Stomach (tissue), 9 donors: Measurements from ENCODE around the gene PLPP1. TPM values are rescaled to one million over a fixed set of nuclear protein-coding genes. Genes with fewer than 3 reads are reported as not detected.

Experiments
- DNase-seq, 2 donors: peaks; one replicate each; pipeline versions ENCODE4 v3.0.0 to v3.0.0-alpha.2; 2013 to 2019
- H3K27ac ChIP-seq, 5 donors: fragments of 200-600 bp in 4 of 5; sonication (generic) in 4 of 5; one replicate each; pipeline ENCODE4 v1.5.1; 2013 to 2019; ENCODE audit warnings: mild to moderate bottlenecking in 1 of 5, moderate library complexity in 1 of 5
- H3K27me3 ChIP-seq, 3 donors: fragments of 200-600 bp; sonication (generic); one replicate each; pipeline ENCODE4 v1.5.1; 2017 to 2019; ENCODE audit warnings: mixed run types in 1 of 3
- H3K36me3 ChIP-seq, 4 donors: fragments of 200-600 bp; sonication (generic); 1 replicate in 3 of 4; 2 replicates in 1 of 4; pipeline ENCODE4 v1.5.1; 2016 to 2019
- H3K4me1 ChIP-seq, 4 donors: fragments of 200-600 bp; sonication (generic); one replicate each; pipeline ENCODE4 v1.5.1; 2016 to 2019
- H3K4me3 ChIP-seq, 4 donors: fragments of 200-600 bp; sonication (generic) in 3 of 4; one replicate each; pipeline ENCODE4 v1.5.1; 2016 to 2019; ENCODE audit warnings: mild to moderate bottlenecking in 1 of 4
- H3K9me3 ChIP-seq, 4 donors: fragments of 200-600 bp; sonication (generic); one replicate each; pipeline ENCODE4 v1.5.1; 2016 to 2019
- EP300 ChIP-seq: sonication (generic); formaldehyde crosslinking; IDR thresholded peaks from one replicate; pipeline ENCODE4 v1.6.1; 2017; ENCODE audit warnings: antibody characterized with exemption
- POLR2A ChIP-seq, 4 donors: fragments of 450-650 bp; IDR thresholded peaks; one replicate each; pipeline ENCODE4 v1.6.1; 2016; ENCODE audit warnings: antibody characterized with exemption in 4 of 4, control low read depth in 2 of 4, mild to moderate bottlenecking in 1 of 4, moderate library complexity in 1 of 4
- POLR2AphosphoS5 ChIP-seq, 3 donors: sonication (generic); formaldehyde crosslinking; IDR thresholded peaks; one replicate each; pipeline ENCODE4 v1.6.1; 2016; ENCODE audit warnings: antibody characterized with exemption in 3 of 3
- WGBS, 5 donors: extraction: QIAGEN DNeasy Blood & Tissue Kit in 3 of 5; methylation state at CpG; one replicate each; pipeline versions ENCODE4 v1.1.5 to v1.1.7; 2013 to 2018; 5-methylcytosine and 5-hydroxymethylcytosine counted together
- intact Hi-C: fragments of 100-400 bp; cut with DNase I; formaldehyde crosslinking; loops from one replicate; pipeline ENCODE4 v1.15.1; 2023; ENCODE audit warnings: low total_unique reads
- polyA plus RNA-seq, 3 donors: library from polyadenylated mRNA; stranded (reverse); fragments of 200-250 nt; gene quantifications; one replicate each; pipeline ENCODE4 v1.2.3, GENCODE V29; 2013
- total RNA-seq, 5 donors: library from RNA; depleted of rRNA; stranded (reverse); fragments of >200 nt; gene quantifications; one replicate each; pipeline versions ENCODE4 v1.1.0 to v1.2.3, GENCODE V29; 2014 to 2016
- TF ChIP-seq, protein P1 (sequence below), 7 experiments: fragments of 450-650 bp in 4 of 7; fragments of 200-600 bp in 3 of 7; sonication (generic) in 3 of 7; IDR thresholded peaks; one replicate each; pipeline ENCODE4 v1.5.1; 2016 to 2019; ENCODE audit warnings: antibody characterized with exemption in 7 of 7, control low read depth in 2 of 7, mild to moderate bottlenecking in 1 of 7
- donor health status: healthy with polysubstance abuse.
- donor health status: Bipolar disorder and iron deficiency.
- donor health status: healthy.

PLPP1 gene
- total and polyA plus RNA-seq, 8 donors: 29.5 to 592 (median 79.8) TPM

DNA sequence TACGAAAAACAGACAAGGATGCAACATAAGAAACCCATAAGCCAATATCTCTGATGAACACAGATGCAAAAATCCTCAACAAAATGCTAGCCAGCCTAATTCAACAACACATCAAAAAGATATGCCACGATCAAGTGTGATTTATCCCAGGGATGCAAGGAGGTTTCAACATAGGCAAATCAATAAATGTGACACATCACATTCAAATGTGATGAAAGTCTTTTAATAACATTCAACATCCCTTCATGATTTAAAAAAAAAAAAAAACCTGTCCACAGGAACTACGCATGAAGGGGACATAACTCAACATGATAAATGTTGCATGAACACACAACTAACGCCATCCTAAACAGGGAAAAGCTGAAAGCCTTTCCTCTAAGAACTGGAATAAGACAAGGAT lies 102.2 kb downstream of the PLPP1 start:
- peaks cover 0 to 4% (median 0%) of the 10 kb centered on the region in 4 donors for H3K9me3 ChIP-seq
- peaks cover 0 to 42% (median 32%) of the 10 kb centered on the region in 4 donors for H3K36me3 ChIP-seq
- no peak overlapping the region for H3K27ac ChIP-seq
- WGBS, 5 donors: 96 to 99% (median 97%) methylated on average over 4 of the region's 4 CpGs
- no peak overlapping the region for H3K4me3 ChIP-seq
- no peaks in the 10 kb centered on the region for H3K27me3 ChIP-seq
- no peak for DNase-seq
- intact Hi-C loops: no loop called here
- no peak for TF ChIP-seq EP300
- TF ChIP-seq, protein P1, sequence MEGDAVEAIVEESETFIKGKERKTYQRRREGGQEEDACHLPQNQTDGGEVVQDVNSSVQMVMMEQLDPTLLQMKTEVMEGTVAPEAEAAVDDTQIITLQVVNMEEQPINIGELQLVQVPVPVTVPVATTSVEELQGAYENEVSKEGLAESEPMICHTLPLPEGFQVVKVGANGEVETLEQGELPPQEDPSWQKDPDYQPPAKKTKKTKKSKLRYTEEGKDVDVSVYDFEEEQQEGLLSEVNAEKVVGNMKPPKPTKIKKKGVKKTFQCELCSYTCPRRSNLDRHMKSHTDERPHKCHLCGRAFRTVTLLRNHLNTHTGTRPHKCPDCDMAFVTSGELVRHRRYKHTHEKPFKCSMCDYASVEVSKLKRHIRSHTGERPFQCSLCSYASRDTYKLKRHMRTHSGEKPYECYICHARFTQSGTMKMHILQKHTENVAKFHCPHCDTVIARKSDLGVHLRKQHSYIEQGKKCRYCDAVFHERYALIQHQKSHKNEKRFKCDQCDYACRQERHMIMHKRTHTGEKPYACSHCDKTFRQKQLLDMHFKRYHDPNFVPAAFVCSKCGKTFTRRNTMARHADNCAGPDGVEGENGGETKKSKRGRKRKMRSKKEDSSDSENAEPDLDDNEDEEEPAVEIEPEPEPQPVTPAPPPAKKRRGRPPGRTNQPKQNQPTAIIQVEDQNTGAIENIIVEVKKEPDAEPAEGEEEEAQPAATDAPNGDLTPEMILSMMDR (IDR thresholded peaks at IDR 0.05): no peak
- TF ChIP-seq POLR2A (IDR thresholded peaks at IDR 0.05): no peak
- no peak for TF ChIP-seq POLR2AphosphoS5 (IDR thresholded peaks at IDR 0.05)
- H3K4me1 ChIP-seq: peaks cover 13 to 34% (median 24%) of the 10 kb centered on the region in 4 donors

DNA sequence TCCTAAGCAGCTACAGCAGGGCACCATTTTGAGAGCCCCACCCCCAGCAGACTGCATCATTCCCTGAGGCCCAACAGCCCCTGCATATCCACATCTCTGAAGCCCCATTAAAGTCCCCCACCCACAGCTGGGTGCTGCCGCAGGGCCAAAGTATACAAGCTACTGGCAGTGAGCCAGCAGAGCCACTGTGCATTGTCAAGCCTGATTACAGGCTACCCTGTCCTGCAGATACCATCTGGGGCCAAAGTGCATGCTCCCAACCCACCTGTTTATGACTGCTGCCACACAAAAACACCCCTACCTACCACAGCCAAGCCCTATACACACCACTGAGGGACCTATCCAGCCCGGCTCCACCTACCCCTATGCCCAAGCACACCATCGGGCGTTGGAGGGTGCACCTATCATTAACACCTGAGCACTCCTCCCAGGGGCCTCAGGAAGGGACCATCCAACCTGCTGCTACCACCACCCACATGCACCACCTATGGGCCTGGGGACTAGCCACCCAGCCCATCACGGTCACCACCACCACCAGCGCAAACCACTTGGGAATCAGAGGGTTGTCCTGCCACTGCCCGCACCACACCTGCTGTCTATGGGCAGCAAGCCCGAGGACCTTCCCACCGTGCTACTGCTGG lies 105.0 kb downstream of the PLPP1 start:
- H3K27me3 ChIP-seq: no peaks in the 10 kb centered on the region
- H3K9me3 ChIP-seq: no peaks in the 10 kb centered on the region
- TF ChIP-seq, protein P1 (IDR thresholded peaks at IDR 0.05): no peak
- no peak for TF ChIP-seq POLR2A (IDR thresholded peaks at IDR 0.05)
- TF ChIP-seq EP300: no peak
- TF ChIP-seq POLR2AphosphoS5 (IDR thresholded peaks at IDR 0.05): no peak
- 80 to 91% (median 89%) methylated on average over 7 to 9 of the region's 9 CpGs for WGBS, 5 donors
- H3K4me1 ChIP-seq: peaks cover 18 to 37% (median 27%) of the 10 kb centered on the region in 4 donors
- peak overlapping the region in 1 of 5 donors; percentile 25 for H3K27ac ChIP-seq
- H3K36me3 ChIP-seq: peaks cover 4 to 48% (median 46%) of the 10 kb centered on the region in 4 donors
- intact Hi-C loops: no loop called here
- peak in 1 of 2 donors; percentile 49 for DNase-seq
- no peak overlapping the region for H3K4me3 ChIP-seq

DNA sequence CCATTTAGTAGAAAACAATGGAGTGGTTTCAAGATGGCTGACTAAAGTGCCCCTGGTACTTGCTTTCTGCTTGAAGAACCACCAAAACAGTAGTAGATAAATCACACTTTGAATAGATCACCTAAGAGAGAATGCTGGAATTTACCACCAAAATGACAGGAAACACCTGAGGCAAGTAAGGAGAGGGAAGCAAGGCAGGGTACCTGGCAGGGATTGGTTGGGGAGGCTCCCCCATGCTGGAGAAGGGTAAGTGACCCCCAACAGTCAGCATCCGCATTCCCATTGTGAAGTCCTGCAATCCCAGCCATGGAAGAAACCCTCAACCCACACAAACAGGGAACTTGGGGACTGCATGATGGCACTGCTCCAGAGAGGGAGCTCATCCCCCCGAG lies 105.5 kb downstream of the PLPP1 start:
- H3K36me3 ChIP-seq: peaks cover 9 to 53% (median 51%) of the 10 kb centered on the region in 4 donors
- peak overlapping the region in 1 of 5 donors; percentile 25 for H3K27ac ChIP-seq
- no peak for TF ChIP-seq POLR2AphosphoS5 (IDR thresholded peaks at IDR 0.05)
- no peak for TF ChIP-seq EP300
- TF ChIP-seq, protein P1 (IDR thresholded peaks at IDR 0.05): no peak
- H3K9me3 ChIP-seq: no peaks in the 10 kb centered on the region
- intact Hi-C loops: no loop called here
- peaks cover 18 to 37% (median 27%) of the 10 kb centered on the region in 4 donors for H3K4me1 ChIP-seq
- no peak for DNase-seq
- no peaks in the 10 kb centered on the region for H3K27me3 ChIP-seq
- WGBS, 5 donors: 50 to 100% (median 51%) methylated on average over 1 to 2 of the region's 2 CpGs
- no peak overlapping the region for H3K4me3 ChIP-seq

DNA sequence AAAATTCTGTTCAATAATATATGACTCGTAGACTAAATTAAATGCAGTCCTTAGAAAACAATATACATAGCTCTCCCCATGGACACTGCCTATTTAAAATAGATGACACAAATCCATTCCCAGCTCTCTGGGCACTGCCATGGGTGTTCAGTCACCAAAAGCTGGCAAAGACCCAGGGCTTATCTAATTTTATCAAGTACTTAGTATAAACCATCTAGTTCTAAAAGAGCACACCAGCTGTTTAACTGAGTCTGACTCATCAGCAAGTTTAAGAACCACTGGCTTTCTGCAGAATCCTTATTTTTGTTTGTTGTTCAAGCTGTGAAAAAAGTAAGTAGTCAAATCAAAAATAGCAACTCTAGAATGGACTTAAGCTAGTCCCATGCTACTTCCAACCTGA lies 107.6 kb downstream of the PLPP1 start:
- Histone ChIP-seq H3K27me3 (no peaks in the 10 kb centered on the region), H3K27ac (no peak overlapping the region), H3K36me3 (peaks cover 25 to 72% (median 70%) of the 10 kb centered on the region in 4 donors), H3K4me3 (no peak overlapping the region), H3K9me3 (no peaks in the 10 kb centered on the region), H3K4me1 (peaks cover 18 to 49% (median 30%) of the 10 kb centered on the region in 4 donors)
- peak; percentile 37 to 60 for DNase-seq
- 80 to 96% (median 88%) methylated on average over 1 of the region's 1 CpG for WGBS, 5 donors
- intact Hi-C loops: no loop called here
- peak in 1 of 3 donors; percentile 7 for TF ChIP-seq POLR2AphosphoS5 (IDR thresholded peaks at IDR 0.05)
- TF ChIP-seq, protein P1 (IDR thresholded peaks at IDR 0.05): no peak
